SKM-1 (cell line): ENCODE results near the gene RUFY1.
"Not testable (repeated sequence)": the region's sequence is repeated elsewhere in the genome, so short reads cannot be mapped to it uniquely, and the experiment has no call there.

Source experiments
- DNase-seq: peaks from one replicate; lab custom pipeline; 2025; ENCODE audit not compliant: unreplicated experiment; lab: John Stamatoyannopoulos, UW

Gene RUFY1

GRCh38 chr5:179536676-179537075 is 13.7 kb upstream of the RUFY1 start:
- DNase-seq: no peak

DNA sequence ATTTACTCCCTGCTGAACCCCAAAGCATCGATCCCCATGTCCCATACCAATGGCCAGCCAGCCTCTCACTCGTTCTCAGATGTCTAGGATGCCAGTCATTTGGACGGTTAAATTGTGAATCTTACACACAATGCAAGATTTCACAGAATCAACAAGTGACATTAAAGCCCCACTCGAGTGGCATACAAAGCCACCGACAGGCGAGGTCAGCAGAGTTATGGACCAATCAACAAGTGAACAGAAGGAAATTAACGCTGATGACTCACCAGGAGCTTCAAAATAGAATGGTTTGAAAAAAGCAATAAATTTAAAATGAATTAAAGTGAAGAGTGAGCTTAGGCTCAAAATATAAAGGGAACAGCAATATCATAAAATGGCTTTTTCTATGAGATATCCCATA is 8.2 kb upstream of the RUFY1 start:
- DNase-seq: no peak

DNA sequence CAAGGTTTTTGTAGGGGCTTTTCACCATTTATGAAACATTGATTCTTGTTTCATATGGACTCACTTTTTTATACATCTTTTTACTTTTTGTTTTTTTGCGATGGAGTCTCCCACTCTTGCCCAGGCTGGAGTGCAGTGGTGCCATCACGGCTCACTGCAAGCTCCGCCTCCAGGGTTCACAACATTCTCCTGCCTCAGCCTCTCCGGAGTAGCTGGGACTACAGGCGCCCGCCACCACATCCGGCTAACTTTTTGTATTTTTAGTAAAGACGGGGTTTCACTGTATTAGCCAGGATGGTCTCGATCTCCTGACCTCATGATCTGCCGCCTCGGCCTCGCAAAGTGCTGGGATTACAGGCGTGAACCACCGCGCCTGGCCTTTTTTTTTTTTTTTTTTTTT is 7.1 kb upstream of the RUFY1 start:
- DNase-seq: not testable (repeated sequence)

GRCh38 chr5:179553006-179553405 is 2.7 kb downstream of the RUFY1 start:
- DNase-seq: no peak

DNA sequence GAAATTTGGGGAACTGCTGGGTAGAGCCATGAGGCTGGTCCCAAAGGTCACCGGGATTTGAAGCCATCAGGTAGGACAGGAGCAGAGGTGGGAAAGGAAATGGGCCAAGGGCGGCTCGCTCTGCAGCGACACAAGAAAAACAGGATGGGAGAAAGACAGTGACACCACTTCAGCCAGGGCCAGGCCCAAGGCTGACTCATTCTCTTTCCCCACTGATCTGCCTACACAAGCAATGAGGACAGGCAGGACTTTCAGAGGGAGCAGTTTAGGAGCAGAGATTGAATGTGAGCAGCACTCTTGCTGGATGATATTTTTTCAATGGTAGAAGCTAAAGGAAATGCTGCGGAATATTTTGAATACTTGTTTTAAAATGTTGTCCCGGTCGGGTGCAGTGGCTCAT is 3.5 kb downstream of the RUFY1 start:
- no peak for DNase-seq

GRCh38 chr5:179554981-179555380 is 4.6 kb downstream of the RUFY1 start:
- no peak for DNase-seq

GRCh38 chr5:179558261-179558799 is 8.0 kb downstream of the RUFY1 start:
- DNase-seq: not testable (repeated sequence)

- DNase-seq: no peak
These were observed 8.6 kb downstream of the RUFY1 start for GRCh38 chr5:179558932-179559283.

- DNase-seq: no peak
These were observed 9.2 kb downstream of the RUFY1 start for GRCh38 chr5:179559284-179560252.

GRCh38 chr5:179564526-179564925 is 14.2 kb downstream of the RUFY1 start:
- DNase-seq: no peak

GRCh38 chr5:179568721-179569120 is 18.4 kb downstream of the RUFY1 start:
- DNase-seq: no peak

DNA sequence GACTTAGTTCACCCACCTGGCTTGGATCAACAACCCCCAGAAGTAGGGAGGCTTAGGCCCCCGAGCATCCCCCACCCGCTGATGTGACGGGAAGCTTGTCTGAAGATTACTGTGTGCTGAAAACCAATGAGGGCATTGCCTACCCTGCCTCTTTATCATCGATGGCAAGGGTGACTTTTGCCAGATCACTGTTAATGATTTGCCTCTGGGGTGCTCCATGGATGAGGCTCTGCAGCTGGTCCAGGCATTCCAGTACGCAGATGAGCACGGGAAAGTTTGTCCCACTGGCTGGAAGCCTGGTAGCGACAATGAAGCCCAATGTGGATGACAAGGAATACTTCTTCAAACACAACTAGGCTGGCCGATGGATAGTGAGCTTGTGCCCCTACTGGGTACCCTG is 22.0 kb downstream of the RUFY1 start:
- no peak for DNase-seq

DNA sequence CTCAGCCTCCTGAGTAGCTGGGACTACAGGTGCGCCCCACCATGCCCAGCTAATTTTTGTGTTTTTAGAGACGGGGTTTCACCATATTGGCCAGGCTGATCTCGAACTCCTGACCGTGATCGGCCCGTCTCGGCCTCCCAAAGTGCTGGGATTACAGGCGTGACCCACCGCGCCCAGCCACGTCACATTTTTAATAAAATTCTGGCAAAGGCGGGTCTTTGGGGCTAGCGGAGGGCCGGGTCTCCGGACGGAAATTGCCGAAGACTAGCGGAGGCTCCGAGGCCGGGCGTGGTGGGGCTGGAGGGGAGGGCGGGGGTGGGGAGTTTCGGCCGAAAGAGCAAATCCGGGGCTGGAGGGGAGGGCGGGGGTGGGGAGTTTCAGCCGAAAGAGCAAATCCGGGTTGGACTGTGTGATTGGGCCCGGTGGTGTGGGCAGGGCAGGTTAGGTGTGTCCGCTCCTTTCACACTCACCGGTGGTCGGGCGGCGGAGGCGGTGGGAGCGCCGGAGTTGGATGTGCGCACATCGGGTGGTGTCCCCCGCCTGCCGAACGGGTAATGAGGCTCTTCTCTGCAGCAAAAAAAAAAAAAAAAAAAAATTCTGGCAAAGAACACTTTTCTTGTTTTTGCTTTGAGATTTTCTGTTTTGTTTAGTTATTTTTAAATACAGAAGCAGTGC is 27.1 kb downstream of the RUFY1 start:
- DNase-seq: no peak

DNA sequence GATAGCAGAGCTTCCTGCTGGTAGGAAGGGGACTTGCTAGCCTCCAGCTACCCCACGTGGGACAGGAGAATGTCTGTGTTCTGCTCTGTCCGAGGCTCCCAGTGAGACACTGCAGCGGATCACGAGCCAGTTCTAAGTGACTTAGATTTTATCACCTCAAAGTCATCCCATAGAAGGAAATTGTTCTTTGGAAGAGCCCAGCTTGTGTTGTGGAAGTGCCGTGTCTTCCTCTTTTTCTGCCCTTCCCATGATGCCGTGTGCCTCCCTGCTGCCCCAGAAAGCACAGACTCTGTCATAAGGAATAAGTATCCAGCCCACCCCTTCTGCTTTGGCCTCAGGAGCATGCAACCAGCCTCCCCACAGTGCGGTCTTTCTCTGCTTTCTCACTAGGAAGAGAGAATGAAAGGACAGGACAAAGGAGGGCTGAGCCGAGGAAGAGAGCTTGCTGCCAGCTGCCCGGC is 35.6 kb downstream of the RUFY1 start:
- no peak for DNase-seq

DNA sequence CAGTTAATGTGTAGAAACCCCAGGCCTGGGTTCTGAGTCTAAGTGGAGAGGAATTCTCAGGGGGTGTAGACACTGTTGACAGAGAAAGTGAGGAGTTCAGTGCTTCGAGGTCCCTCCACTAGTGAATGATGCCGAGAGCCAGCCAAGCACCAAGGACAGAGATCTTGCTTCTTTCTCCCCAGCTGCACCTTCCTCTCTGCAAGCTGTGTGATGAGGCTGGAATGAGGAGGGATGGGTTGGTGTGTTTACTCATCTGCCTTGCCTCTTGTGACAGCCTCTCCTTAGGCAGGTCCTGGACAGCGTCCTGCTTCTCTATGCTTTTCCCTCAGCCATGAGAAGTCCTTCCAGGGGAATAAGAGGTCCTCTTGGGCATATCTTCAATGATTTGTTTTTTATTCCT is 37.8 kb downstream of the RUFY1 start:
- DNase-seq: no peak

GRCh38 chr5:179595916-179596315 is 45.6 kb downstream of the RUFY1 start:
- DNase-seq: no peak

GRCh38 chr5:179596421-179596820 is 46.1 kb downstream of the RUFY1 start:
- DNase-seq: no peak

DNA sequence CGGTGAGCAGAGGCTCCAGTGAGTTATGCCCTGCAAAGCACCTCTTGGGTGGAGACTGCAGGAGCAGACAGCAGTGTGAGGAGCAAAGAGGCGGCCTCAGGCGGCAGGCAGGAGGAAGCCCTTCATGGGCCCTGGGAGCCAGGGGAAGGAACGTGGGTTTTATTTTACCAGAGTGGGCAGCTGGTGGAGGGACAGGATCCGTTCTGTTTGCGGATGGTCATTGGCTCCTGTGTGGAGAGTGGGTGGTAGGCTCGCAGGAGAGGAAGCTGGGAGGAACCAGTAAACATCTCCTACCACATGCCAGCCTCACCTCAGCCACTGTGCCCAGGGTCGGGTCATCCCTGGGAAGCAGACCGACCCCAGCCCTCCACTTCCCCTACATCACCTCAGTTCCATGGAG is 48.7 kb downstream of the RUFY1 start:
- no peak for DNase-seq

- no peak for DNase-seq
These were observed 49.2 kb downstream of the RUFY1 start for GRCh38 chr5:179599566-179599965.

DNA sequence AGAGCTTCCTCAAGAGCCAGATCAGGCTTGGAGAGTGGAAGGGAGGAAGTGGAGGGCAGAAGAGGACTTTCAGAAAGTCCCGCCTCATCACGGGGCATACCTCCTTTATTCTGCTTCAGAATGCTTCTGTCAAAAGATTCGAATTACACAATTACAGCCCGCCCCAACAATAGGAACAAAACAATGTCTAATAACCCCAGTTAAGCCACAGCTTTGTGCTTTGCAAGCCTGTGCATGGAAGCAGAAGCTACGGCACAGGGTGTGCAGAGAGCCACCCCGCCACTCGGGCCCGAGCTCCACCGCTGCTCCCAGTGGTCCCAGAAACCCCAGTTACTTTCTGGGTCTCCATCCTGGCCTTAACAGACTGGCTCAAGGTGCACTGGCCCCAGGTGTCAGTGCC is 49.6 kb downstream of the RUFY1 start:
- DNase-seq: no peak

DNA sequence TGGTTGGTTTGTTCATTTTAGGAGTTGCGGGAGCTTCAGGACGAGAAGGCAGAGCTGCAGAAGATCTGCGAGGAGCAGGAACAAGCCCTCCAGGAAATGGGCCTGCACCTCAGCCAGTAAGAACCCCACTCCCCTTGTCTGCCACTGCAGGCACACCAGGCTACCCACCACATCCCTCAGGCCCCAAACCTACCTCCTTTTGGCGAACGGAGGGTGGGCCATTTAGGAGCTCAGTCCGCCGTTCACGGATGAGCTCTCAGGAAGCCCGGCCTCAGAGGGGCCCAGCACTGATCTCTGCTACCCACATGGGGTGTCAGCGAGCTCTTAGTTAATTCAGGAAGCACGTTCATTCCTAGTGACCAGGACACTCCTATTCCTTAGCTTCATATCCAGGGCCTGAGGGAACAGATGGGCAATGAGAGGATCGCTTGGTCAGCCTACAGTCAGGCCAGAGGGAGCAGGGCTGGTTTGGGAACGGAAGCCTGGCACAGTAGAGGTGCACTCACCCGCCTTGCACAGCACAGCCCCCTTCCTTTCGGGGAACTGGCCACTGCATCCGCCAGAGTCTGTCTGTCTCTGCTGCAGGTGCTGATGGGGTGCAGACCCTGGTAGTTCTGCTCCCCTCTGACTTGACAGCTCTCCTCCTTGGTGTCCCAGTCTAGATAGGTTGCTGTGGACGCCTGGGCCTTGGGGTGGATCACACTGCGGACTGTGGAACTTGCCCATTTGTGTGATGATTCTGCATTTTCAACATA is 51.7 kb downstream of the RUFY1 start:
- DNase-seq: no peak
